Endodermal cell (in vitro differentiated cells): Measurements from ENCODE around the gene CCDC69. TPM values are rescaled to one million over a fixed set of nuclear protein-coding genes. Genes with fewer than 3 reads are reported as not detected.

Experiments used
- DNase-seq: peaks from one replicate; pipeline ENCODE4 v3.0.0-alpha.2; 2017
- H3K27ac ChIP-seq: 2 replicates; pipeline ENCODE4 v1.5.1; 2013; ENCODE audit warnings: mild to moderate bottlenecking, low read depth, low read length, moderate library complexity
- H3K27me3 ChIP-seq: 2 replicates; pipeline ENCODE4 v1.6.1; 2013; ENCODE audit warnings: mild to moderate bottlenecking, low read length, moderate library complexity; ENCODE audit not compliant: insufficient read depth, control insufficient read depth, poor library complexity, severe bottlenecking
- H3K36me3 ChIP-seq: 2 replicates; pipeline ENCODE4 v1.7.0; 2013; ENCODE audit warnings: mild to moderate bottlenecking, low read length, moderate library complexity; ENCODE audit not compliant: control insufficient read depth, insufficient read depth
- H3K4me1 ChIP-seq: one replicate; pipeline ENCODE4 v1.7.0; 2013; ENCODE audit warnings: low read length; ENCODE audit not compliant: control insufficient read depth, insufficient read depth
- H3K4me3 ChIP-seq: 2 replicates; pipeline ENCODE4 v1.5.1; 2013; ENCODE audit warnings: mild to moderate bottlenecking, low read length, moderate library complexity
- H3K9ac ChIP-seq: 2 replicates; pipeline ENCODE4 v1.6.1; 2013; ENCODE audit warnings: mild to moderate bottlenecking, low read length, moderate library complexity; ENCODE audit not compliant: poor library complexity, severe bottlenecking; ENCODE audit errors: extremely low read depth
- H3K9me3 ChIP-seq: 2 replicates; pipeline ENCODE4 v1.6.1; 2013; ENCODE audit warnings: mild to moderate bottlenecking, low read length, moderate library complexity; ENCODE audit not compliant: control insufficient read depth
- H3K27ac Mint-ChIP-seq: 2 replicates; pipeline ENCODE4 v1.8.0; 2020; ENCODE audit warnings: mixed read lengths
- H3K27me3 Mint-ChIP-seq: 2 replicates; pipeline ENCODE4 v1.8.0; 2021; ENCODE audit warnings: mild to moderate bottlenecking, mixed read lengths; ENCODE audit not compliant: insufficient read depth
- H3K36me3 Mint-ChIP-seq: 2 replicates; pipeline ENCODE4 v1.8.0; 2020; ENCODE audit warnings: low read depth, mixed read lengths
- H3K4me1 Mint-ChIP-seq: 2 replicates; pipeline ENCODE4 v1.8.0; 2020; ENCODE audit warnings: mixed read lengths
- H3K4me3 Mint-ChIP-seq: 2 replicates; pipeline ENCODE4 v1.8.0; 2020; ENCODE audit warnings: mild to moderate bottlenecking, moderate library complexity, mixed read lengths
- H3K9me3 Mint-ChIP-seq: 2 replicates; pipeline ENCODE4 v1.8.0; 2020; ENCODE audit warnings: mild to moderate bottlenecking, mixed read lengths
- CTCF ChIP-seq: fragments of 200-600 bp; sonication (generic); conservative IDR thresholded peaks from 2 replicates; pipeline ENCODE4 v1.5.0; 2021; ENCODE audit warnings: antibody characterized with exemption, mild to moderate bottlenecking
- WGBS, 2 experiments: methylation state at CpG; one replicate each; pipeline versions ENCODE4 v1.1.5 to v1.1.7; 2013; ENCODE audit warnings: missing lambda C conversion rate in 2 of 2, mixed read lengths in 1 of 2; ENCODE audit not compliant: insufficient coverage in 1 of 2, insufficient read length in 1 of 2; 5-methylcytosine and 5-hydroxymethylcytosine counted together
- total RNA-seq, 2 donors: library from RNA; stranded (reverse); fragmentation: NEBNext Ultra II Directional in 1 of 2; extraction: Animal tissue kit (Norgen Biotek cat#: 25700) in 1 of 2; gene quantifications; 2 replicates in 1 of 2; 3 replicates in 1 of 2; pipeline ENCODE4 v1.2.1, GENCODE V29; 2021

The CCDC69 gene
- total RNA-seq, 2 donors from 2014 or later, result 4.4 to 6.4 TPM

- no peak overlapping the region for H3K27ac Mint-ChIP-seq
- Histone ChIP-seq H3K9ac (no peak overlapping the region), H3K27me3 (no peaks in the 10 kb centered on the region), H3K36me3 (no peaks in the 10 kb centered on the region), H3K4me3 (no peak overlapping the region), H3K4me1 (no peaks in the 10 kb centered on the region), H3K27ac (no peak overlapping the region), H3K9me3 (no peaks in the 10 kb centered on the region)
- peaks cover 13% of the 10 kb centered on the region for H3K9me3 Mint-ChIP-seq
- peaks cover 3% of the 10 kb centered on the region for H3K27me3 Mint-ChIP-seq
- TF ChIP-seq CTCF, result no peak
- no peak for DNase-seq
- no peaks in the 10 kb centered on the region for H3K36me3 Mint-ChIP-seq
- H3K4me3 Mint-ChIP-seq, result no peak overlapping the region
- peaks cover 10% of the 10 kb centered on the region for H3K4me1 Mint-ChIP-seq
- 92 to 93% methylated on average over 7 to 9 of the region's 9 CpGs for whole genome bisulfite sequencing, 2 experiments
Observed at GRCh38 chr5:151167022-151167421, 56.9 kb downstream of the CCDC69 start.

DNA sequence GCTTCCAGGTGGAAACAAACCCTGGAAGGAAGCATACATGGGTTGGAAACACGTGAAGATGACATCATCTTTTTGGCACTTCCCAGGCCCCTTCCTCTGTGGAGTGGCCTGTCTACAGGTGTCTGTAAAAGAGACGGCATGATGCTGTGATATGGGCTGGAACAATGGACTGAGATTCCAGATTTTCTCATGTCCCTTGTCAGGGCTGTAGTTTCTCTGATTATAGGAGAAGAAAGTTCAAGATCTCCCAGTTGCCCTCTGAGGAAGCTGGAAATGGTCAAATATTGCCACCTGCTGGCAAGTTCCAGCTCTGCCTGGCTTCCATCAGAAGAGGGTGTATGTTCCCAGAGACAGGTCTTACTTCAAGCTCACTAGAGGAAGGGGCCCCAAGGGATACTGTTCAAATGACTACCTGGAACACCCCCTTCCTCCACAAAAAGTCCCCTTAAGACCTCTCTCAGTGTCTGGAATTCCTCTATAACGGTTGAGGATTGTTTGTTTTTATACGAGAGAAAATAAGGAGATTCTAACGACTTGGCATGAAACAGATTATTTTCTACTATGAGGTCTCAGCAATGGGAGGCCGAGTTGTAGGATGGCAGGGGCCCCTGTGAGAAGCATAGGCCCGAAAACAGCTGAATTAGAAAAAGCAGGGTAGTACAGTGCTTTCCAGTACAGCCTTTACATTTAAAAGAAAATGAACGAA is 59.1 kb downstream of the CCDC69 start:
- peak overlapping the region; percentile 17 for H3K27ac Mint-ChIP-seq
- 66 to 72% methylated on average over 2 to 8 of the region's 8 CpGs for WGBS, 2 experiments

GRCh38 chr5:151162776-151163175 is 61.1 kb downstream of the CCDC69 start:
- no peak overlapping the region for H3K27ac Mint-ChIP-seq
- no peaks in the 10 kb centered on the region for H3K9me3 ChIP-seq
- H3K9ac ChIP-seq, result no peak overlapping the region
- no peaks in the 10 kb centered on the region for H3K36me3 Mint-ChIP-seq
- TF ChIP-seq CTCF, result no peak
- no peak overlapping the region for H3K4me3 ChIP-seq
- 76 to 86% methylated on average over 1 of the region's 1 CpG for WGBS, 2 experiments
- H3K36me3 ChIP-seq, result no peaks in the 10 kb centered on the region
- DNase-seq, result no peak
- H3K27me3 Mint-ChIP-seq, result no peaks in the 10 kb centered on the region
- no peak overlapping the region for H3K4me3 Mint-ChIP-seq
- H3K4me1 Mint-ChIP-seq, result peaks cover 33% of the 10 kb centered on the region
- no peak overlapping the region for H3K27ac ChIP-seq
- H3K27me3 ChIP-seq, result no peaks in the 10 kb centered on the region
- peaks cover 2% of the 10 kb centered on the region for H3K4me1 ChIP-seq
- peaks cover 13% of the 10 kb centered on the region for H3K9me3 Mint-ChIP-seq

More for the DNA sequence above, 59.1 kb downstream of the CCDC69 start:
- peak; percentile 94 for DNase-seq
- Histone ChIP-seq H3K9ac (no peak overlapping the region), H3K9me3 (no peaks in the 10 kb centered on the region), H3K4me3 (no peak overlapping the region), H3K27me3 (no peaks in the 10 kb centered on the region), H3K4me1 (no peaks in the 10 kb centered on the region), H3K27ac (no peak overlapping the region), H3K36me3 (no peaks in the 10 kb centered on the region)
- Mint-ChIP-seq H3K36me3 (no peaks in the 10 kb centered on the region), H3K4me1 (peaks cover 21% of the 10 kb centered on the region), H3K9me3 (peaks cover 13% of the 10 kb centered on the region), H3K27me3 (no peaks in the 10 kb centered on the region), H3K4me3 (no peak overlapping the region)
- peak; percentile 96 for TF ChIP-seq CTCF
